Peyer's patch (tissue), 4 donors: ENCODE measurements around the gene SWT1.

Experiments
- POLR2A ChIP-seq, 2 donors: fragments of 450-650 bp; IDR thresholded peaks; one replicate each; pipeline ENCODE4 v1.5.1; 2017; ENCODE audit warnings: antibody characterized with exemption in 2 of 2, mild to moderate bottlenecking in 2 of 2, moderate library complexity in 2 of 2
- TF ChIP-seq, protein P1 (sequence below), 6 experiments: fragments of 450-650 bp in 4 of 6; fragments of 200-600 bp in 2 of 6; sonication (generic) in 1 of 6; IDR thresholded peaks; one replicate each; pipeline ENCODE4 v1.5.1; 2017 to 2019; ENCODE audit warnings: antibody characterized with exemption in 6 of 6, mild to moderate bottlenecking in 3 of 6, moderate library complexity in 1 of 6

DNA sequence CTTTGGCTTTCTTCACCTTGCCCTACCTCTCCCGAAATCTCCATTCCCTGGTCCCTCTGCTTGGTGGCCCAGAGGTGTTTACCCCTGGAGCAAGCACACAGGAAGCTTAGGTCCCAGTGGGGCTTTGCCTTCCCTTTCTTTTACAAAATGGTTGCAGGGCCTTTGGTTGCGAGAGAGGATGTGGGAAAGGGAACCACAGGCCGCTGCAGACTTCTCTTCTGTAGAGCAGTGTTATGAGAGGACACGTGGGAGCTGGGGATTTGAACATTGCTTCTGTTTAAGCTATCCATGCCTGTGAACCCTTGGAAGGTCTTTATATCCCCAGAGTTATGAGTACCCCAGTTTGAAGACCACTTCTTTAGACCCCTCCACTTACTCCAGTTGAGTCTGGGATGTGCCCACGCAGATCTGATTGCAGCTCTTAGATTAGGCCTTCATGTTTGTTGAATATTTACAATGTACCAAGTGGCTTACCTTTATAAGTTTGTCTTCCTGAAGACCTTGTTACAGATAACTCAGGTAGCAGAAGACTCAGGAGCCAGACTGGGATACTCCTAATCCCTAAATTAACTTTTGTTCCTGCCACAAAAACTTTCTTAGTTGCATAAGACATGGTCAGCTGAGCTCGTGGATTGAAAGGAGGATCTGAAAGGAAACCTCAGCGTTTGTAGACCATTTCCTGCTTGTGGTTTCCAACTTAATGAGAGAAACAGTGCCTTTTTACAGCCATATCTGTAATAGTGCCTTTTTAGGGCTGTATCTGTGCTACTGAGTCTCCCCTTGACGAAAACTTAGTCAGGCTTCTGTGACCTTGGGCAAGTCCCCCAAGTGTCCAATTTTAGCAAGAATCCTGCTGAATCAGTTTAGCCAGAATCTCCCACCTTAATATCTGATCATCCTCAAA lies 182.0 kb downstream of the SWT1 start:
- TF ChIP-seq POLR2A (IDR thresholded peaks at IDR 0.05) = no peak
- TF ChIP-seq, protein P1, sequence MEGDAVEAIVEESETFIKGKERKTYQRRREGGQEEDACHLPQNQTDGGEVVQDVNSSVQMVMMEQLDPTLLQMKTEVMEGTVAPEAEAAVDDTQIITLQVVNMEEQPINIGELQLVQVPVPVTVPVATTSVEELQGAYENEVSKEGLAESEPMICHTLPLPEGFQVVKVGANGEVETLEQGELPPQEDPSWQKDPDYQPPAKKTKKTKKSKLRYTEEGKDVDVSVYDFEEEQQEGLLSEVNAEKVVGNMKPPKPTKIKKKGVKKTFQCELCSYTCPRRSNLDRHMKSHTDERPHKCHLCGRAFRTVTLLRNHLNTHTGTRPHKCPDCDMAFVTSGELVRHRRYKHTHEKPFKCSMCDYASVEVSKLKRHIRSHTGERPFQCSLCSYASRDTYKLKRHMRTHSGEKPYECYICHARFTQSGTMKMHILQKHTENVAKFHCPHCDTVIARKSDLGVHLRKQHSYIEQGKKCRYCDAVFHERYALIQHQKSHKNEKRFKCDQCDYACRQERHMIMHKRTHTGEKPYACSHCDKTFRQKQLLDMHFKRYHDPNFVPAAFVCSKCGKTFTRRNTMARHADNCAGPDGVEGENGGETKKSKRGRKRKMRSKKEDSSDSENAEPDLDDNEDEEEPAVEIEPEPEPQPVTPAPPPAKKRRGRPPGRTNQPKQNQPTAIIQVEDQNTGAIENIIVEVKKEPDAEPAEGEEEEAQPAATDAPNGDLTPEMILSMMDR (IDR thresholded peaks at IDR 0.05) = no peak
